Fibroblast of the aortic adventitia (primary cell): ENCODE measurements around the gene C2orf49. TPM values are rescaled to one million over a fixed set of nuclear protein-coding genes. Genes with fewer than 3 reads are reported as not detected.

Experiments
- DNase-seq: peaks from one replicate; pipeline ENCODE4 v3.0.0-alpha.2; 2010; ENCODE audit warnings: low read depth
- H3K4me3 ChIP-seq: 2 replicates; pipeline ENCODE4 v1.5.1; 2011; ENCODE audit warnings: low read depth, mild to moderate bottlenecking, control low read depth, low read length, moderate library complexity
- total RNA-seq: library from RNA; depleted of rRNA; stranded (reverse); fragments of >200 nt; gene quantifications from 2 replicates; pipeline ENCODE4 v1.2.3, GENCODE V29; 2012; ENCODE audit warnings: low replicate concordance
- TF ChIP-seq, protein P1 (sequence below): IDR thresholded peaks from 2 replicates; pipeline ENCODE4 v1.5.1; 2011; ENCODE audit warnings: mild to moderate bottlenecking, low read length, control low read depth, inconsistent platforms; ENCODE audit not compliant: insufficient read depth

C2orf49 gene
- total RNA-seq, 1 donor = 20.1 TPM

DNA sequence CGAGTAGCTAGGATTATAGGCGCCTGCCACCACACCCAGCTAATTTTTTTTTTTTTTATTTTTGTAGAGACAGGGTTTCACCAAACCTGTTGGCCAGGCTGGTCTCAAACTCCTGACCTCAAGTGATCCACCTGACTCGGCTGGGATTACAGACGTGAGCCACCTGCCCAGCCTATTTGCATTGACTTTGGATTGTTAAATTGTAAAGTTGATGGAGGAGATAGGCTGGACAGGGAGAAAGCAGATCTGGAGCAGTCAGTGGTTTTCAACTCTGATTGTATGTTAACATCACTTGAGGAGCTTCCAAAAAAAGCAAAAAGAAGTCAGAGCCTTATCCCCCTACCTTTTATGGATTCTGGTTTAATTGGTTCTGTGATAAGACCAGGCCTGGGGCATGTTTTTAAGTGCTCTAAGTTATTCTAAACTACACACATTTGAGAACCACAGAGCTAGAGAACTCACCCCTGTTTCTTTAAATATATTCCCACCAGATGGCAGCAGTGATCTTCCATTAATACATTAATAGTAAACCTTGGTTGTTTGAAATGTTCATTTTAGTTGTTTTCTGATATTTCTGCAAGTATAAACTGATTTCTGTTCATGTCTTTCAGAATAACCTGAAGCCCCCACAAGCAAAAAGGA, 7.5 kb downstream of the C2orf49 start:
- no peak overlapping the region for H3K4me3 ChIP-seq
- TF ChIP-seq, protein P1, sequence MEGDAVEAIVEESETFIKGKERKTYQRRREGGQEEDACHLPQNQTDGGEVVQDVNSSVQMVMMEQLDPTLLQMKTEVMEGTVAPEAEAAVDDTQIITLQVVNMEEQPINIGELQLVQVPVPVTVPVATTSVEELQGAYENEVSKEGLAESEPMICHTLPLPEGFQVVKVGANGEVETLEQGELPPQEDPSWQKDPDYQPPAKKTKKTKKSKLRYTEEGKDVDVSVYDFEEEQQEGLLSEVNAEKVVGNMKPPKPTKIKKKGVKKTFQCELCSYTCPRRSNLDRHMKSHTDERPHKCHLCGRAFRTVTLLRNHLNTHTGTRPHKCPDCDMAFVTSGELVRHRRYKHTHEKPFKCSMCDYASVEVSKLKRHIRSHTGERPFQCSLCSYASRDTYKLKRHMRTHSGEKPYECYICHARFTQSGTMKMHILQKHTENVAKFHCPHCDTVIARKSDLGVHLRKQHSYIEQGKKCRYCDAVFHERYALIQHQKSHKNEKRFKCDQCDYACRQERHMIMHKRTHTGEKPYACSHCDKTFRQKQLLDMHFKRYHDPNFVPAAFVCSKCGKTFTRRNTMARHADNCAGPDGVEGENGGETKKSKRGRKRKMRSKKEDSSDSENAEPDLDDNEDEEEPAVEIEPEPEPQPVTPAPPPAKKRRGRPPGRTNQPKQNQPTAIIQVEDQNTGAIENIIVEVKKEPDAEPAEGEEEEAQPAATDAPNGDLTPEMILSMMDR = peak; percentile 34
- peak; percentile 81 for DNase-seq

DNA sequence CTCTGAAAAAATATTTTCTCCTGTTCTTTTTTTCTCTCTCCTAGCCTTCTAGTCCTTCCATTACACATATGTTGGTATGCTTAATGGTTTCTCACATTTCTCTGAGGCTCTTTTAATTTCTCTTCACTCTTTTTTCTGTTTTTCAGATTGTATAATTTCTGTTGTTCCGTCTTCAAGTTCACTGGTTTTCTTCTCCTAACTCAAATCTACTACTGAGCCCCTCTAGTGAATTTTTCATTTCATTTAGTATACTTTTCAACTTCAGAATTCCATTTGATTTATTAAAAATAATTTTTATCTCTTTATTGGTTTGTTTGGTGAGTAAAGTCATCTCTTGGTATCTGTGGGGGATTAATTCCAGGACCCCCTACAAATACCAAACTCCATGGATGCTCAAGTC, 19.8 kb downstream of the C2orf49 start:
- no peak overlapping the region for H3K4me3 ChIP-seq
- TF ChIP-seq, protein P1 = no peak
- no peak for DNase-seq

DNA sequence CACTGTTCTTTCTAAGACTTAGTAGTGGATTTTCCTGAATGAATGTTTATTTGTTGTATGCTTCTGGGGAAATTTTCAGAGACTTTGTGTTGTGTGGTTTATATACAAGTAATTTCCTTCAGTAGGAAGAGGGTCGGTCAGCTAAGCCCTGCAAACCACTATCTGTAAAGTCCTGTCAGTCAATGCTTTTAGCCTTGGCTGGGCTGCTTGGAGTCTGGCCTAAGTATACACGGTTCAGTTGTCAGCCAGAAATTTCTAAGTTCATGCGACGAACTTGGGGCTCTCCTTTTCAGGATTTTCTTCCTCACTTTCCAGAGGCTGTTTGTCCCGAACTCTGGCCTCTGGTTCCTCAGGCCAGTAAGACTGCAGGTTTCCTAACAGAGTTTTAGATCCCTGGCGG, 21.3 kb downstream of the C2orf49 start:
- DNase-seq = peak; percentile 54
- TF ChIP-seq, protein P1 = no peak
- H3K4me3 ChIP-seq = no peak overlapping the region

DNA sequence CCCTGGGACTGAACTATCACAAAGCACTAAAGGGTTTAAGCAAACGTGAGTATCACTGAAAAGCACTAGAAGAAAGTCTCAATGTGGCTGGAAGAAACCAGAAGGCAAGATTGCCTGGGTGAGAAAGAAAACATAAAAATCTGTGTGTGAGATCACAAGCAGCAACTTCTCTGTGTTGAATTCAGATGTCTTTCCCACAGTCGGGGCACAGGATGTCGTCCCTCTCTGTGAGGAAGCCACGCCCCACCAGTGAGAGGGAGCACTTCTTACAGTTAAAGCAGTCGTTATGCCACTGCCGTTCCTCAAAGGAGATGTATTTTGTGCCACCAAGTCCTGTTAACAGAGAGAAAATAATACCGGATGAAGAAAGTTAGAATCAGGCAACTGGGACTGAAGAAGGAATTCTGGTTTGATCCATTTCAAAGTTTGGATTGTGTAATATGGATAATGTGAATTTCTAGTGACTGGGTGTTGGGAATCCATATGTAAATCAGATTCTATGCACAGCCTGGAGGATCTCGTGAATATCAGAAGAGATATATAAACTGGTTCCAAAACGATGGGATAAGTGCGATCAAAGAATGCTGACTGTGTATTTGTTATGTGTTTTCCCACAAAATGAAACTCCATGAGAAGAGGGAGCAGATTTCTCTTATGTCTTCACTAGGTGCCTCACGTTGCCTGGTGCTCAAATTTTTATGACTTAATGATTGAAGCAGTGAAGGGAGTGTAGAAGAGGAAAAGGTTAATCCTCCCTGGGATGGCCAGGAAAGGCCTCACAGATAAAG, 24.0 kb downstream of the C2orf49 start:
- no peak overlapping the region for H3K4me3 ChIP-seq
- TF ChIP-seq, protein P1 = no peak
- DNase-seq = no peak

DNA sequence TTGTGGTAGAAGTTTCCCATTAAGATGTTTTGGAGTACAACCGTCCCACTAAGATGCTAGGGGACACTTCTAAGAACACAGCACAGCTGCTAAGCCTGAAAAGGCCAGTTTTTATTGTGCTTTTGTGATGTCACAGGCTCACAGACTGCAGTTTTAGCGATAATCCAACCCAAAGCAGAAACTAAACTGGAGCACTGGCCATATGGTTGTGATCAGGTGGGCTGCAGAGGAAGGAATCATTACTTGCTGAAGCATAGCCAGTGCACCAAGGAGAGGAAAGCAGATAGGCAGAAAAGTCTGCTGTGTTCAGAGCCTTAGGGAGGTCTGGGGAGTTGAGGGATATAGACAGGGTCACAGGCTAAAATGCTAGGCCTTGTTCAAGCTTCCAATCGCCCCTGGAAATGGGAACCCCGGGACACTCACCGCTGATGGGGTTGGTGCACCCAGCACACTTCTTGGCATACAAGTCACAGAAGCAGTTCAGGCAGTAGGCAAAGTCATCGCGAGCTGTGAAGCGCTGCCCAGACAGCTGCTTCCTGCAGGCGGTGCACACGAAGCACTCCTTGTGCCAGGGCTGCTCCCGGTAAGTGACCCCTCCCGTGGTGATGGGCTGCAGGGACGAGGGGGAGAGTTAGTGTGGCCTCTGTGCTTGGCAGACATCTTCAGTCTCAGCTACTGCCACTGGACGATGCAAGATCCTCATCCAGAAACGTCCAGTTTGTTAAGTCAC, 25.7 kb downstream of the C2orf49 start:
- H3K4me3 ChIP-seq = no peak overlapping the region
- no peak for DNase-seq
- TF ChIP-seq, protein P1 = no peak

DNA sequence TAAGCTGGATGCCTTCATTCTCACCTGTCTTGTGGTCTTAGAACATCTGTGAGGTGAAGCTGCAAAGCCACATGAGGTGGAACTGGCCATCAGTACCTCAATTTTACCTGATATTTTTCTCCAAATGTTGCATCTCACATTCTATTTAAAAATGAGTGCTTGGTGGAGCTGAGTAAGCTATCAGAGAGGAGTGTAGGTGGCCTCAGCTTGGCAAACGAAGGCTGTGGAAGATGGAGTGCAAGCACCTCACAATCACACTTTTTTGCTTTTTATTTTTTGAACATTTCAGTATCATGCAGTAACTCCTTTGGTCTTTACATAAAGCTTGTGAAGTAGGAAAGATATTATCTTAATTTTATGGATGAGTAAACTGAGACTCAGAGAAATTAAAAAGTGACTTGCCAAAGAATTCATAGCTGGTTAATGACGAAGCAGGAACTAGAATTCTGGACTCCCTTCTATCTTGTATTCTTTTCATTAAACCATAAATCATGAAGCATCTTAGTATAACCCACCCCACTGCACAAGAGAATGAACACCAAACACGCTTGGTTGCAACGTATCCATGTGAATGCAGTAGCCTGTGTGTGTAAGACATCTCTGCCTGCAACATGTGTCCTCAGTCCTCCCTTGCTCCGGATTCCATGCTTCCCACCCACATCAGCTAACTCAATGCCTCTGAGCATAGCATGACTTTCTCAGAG, 27.2 kb downstream of the C2orf49 start:
- H3K4me3 ChIP-seq = no peak overlapping the region
- TF ChIP-seq, protein P1 = no peak
- DNase-seq = no peak
